Urothelium cell line (cell line): ENCODE measurements around the gene NUDT12.

Experiments used
- DNase-seq: peaks from one replicate; pipeline ENCODE4 v3.0.0; 2011; ENCODE audit warnings: low spot score, mixed read lengths
- FAIRE-seq: peaks from 2 replicates; lab custom pipeline; 2011; peaks lifted over from hg19 to GRCh38; lab: Jason Lieb, UNC

Gene NUDT12

GRCh38 chr5:103562453-103563157 lies at the start of gene NUDT12:
NUDT12 (minus strand) TSS chr5:103562789; CDS start chr5:103560248, 2,541 bp downstream.
- FAIRE-seq = no peak
- peak; percentile 85 for DNase-seq

- DNase-seq (no peak), FAIRE-seq (no peak)
Observed at GRCh38 chr5:103607346-103607745, 44.8 kb upstream of the NUDT12 start.

GRCh38 chr5:103605277-103605676 lies 42.7 kb upstream of the NUDT12 start:
- FAIRE-seq (no peak), DNase-seq (no peak)

GRCh38 chr5:103602438-103602837 lies 39.8 kb upstream of the NUDT12 start:
- DNase-seq = no peak

GRCh38 chr5:103601314-103601713 lies 38.7 kb upstream of the NUDT12 start:
- DNase-seq (no peak), FAIRE-seq (no peak)

More at GRCh38 chr5:103602438-103602837, 39.8 kb upstream of the NUDT12 start:
- no peak for FAIRE-seq

GRCh38 chr5:103600086-103600485 lies 37.5 kb upstream of the NUDT12 start:
- DNase-seq (no peak), FAIRE-seq (no peak)

- DNase-seq = no peak
Observed at GRCh38 chr5:103598997-103599566, 36.5 kb upstream of the NUDT12 start.

GRCh38 chr5:103590221-103590620 lies 27.6 kb upstream of the NUDT12 start:
- no peak for FAIRE-seq

More at GRCh38 chr5:103598997-103599566, 36.5 kb upstream of the NUDT12 start:
- FAIRE-seq = no peak

GRCh38 chr5:103589776-103590175 lies 27.2 kb upstream of the NUDT12 start:
- DNase-seq (no peak), FAIRE-seq (no peak)

More at GRCh38 chr5:103590221-103590620, 27.6 kb upstream of the NUDT12 start:
- no peak for DNase-seq

GRCh38 chr5:103589357-103589756 lies 26.8 kb upstream of the NUDT12 start:
- no peak for DNase-seq
- no peak for FAIRE-seq

GRCh38 chr5:103587185-103587748 lies 24.7 kb upstream of the NUDT12 start:
- FAIRE-seq (no peak), DNase-seq (no peak)

- no peak for FAIRE-seq
- peak; percentile 9 for DNase-seq
Observed at GRCh38 chr5:103582364-103582763, 19.8 kb upstream of the NUDT12 start.

- no peak for DNase-seq
- FAIRE-seq = no peak
Observed at GRCh38 chr5:103573411-103573810, 10.8 kb upstream of the NUDT12 start.

- FAIRE-seq (no peak), DNase-seq (no peak)
Observed at GRCh38 chr5:103572454-103572853, 9.9 kb upstream of the NUDT12 start.

GRCh38 chr5:103571730-103572129 lies 9.1 kb upstream of the NUDT12 start:
- no peak for DNase-seq
- no peak for FAIRE-seq

GRCh38 chr5:103569313-103570060 lies 6.9 kb upstream of the NUDT12 start:
- FAIRE-seq = no peak

GRCh38 chr5:103565719-103566118 lies 3.1 kb upstream of the NUDT12 start:
- FAIRE-seq (no peak), DNase-seq (no peak)

More at GRCh38 chr5:103569313-103570060, 6.9 kb upstream of the NUDT12 start:
- no peak for DNase-seq

GRCh38 chr5:103561685-103562452 lies 720 bp downstream of the NUDT12 start:
- DNase-seq (peak; percentile 2), FAIRE-seq (no peak)

GRCh38 chr5:103560826-103561225 lies 1.8 kb downstream of the NUDT12 start:
- FAIRE-seq = no peak
- no peak for DNase-seq

GRCh38 chr5:103546858-103547257 lies 15.7 kb downstream of the NUDT12 start:
- FAIRE-seq = no peak
- DNase-seq = no peak

- FAIRE-seq = no peak
- no peak for DNase-seq
Observed at GRCh38 chr5:103542441-103542840, 20.1 kb downstream of the NUDT12 start.
